ENCODE results near the gene EIF4B. TPM values are rescaled to one million over a fixed set of nuclear protein-coding genes. Genes with fewer than 3 reads are reported as not detected.

The EIF4B gene
- total and polyA plus RNA-seq, 2 of the 13 experiments (the other 11 are each of a cell fraction or from before 2014, with no cell fraction given): 416 to 548 TPM

GRCh38 chr12:53053218-53054111 is 47.2 kb downstream of the EIF4B start (continued):
- TF ChIP-seq GMEB1 (CRISPR knock-in tag; IDR thresholded peaks at IDR 0.05; ENCODE audit: borderline replicate concordance): 0 out of 2 replicates have a peak, but pooled peaks have one; percentile 26
- TF ChIP-seq SALL1 (CRISPR knock-in tag; IDR thresholded peaks at IDR 0.05): peak; percentile 53; the same call in 1 of the 2 replicates
- peak; percentile 69 for TF ChIP-seq ZFX (CRISPR knock-in tag; IDR thresholded peaks at IDR 0.05; ENCODE audit: low read depth)
- 0 out of 2 replicates have a peak, but pooled peaks have one; percentile 40 for TF ChIP-seq THRA (CRISPR knock-in tag; IDR thresholded peaks at IDR 0.05; ENCODE audit: borderline replicate concordance)
- TF ChIP-seq KLF16 (CRISPR knock-in tag; IDR thresholded peaks at IDR 0.05): peak in 1 of 2 experiments; percentile 32; a peak in 1 of 4 replicates
- peak; percentile 72 for TF ChIP-seq FOSL2 (CRISPR knock-in tag; IDR thresholded peaks at IDR 0.05)
- TF ChIP-seq SKI (IDR thresholded peaks at IDR 0.05; ENCODE audit: partially characterized antibody): peak; percentile 19
- TF ChIP-seq ZNF775 (CRISPR knock-in tag; IDR thresholded peaks at IDR 0.05; ENCODE audit: borderline replicate concordance): no peak
- no peak for TF ChIP-seq ZNF543 (CRISPR knock-in tag; IDR thresholded peaks at IDR 0.05)
- TF ChIP-seq ZNF225 (CRISPR knock-in tag; IDR thresholded peaks at IDR 0.05): no peak; the same call in 1 of the 2 replicates
- TF ChIP-seq NAIF1 (CRISPR knock-in tag; IDR thresholded peaks at IDR 0.05; ENCODE audit: borderline replicate concordance): 0 out of 2 replicates have a peak, but pooled peaks have one; percentile 39
- TF ChIP-seq KAT8 (CRISPR knock-in tag; IDR thresholded peaks at IDR 0.05): peak; percentile 40; the same call in 1 of the 2 replicates
- TF ChIP-seq ZNF501 (CRISPR knock-in tag; IDR thresholded peaks at IDR 0.05): no peak
- TF ChIP-seq RFX1 (IDR thresholded peaks at IDR 0.05): no peak
- 0 out of 2 replicates have a peak, but pooled peaks have one; percentile 26 for TF ChIP-seq SMAD3 (CRISPR knock-in tag; IDR thresholded peaks at IDR 0.05)
- TF ChIP-seq NBN (conservative IDR thresholded peaks at IDR 0.05): no peak
- TF ChIP-seq NFYB (CRISPR knock-in tag; IDR thresholded peaks at IDR 0.05): 0 out of 2 replicates have a peak, but pooled peaks have one; percentile 20
- peak; percentile 83 for TF ChIP-seq PATZ1 (CRISPR knock-in tag; IDR thresholded peaks at IDR 0.05)
- 0 out of 2 replicates have a peak, but pooled peaks have one; percentile 21 for TF ChIP-seq SIX4 (CRISPR knock-in tag; IDR thresholded peaks at IDR 0.05)
- peak; percentile 59; the same call in 1 of the 2 replicates for TF ChIP-seq TARDBP (CRISPR knock-in tag; IDR thresholded peaks at IDR 0.05)
- TF ChIP-seq MXD1 (CRISPR knock-in tag; IDR thresholded peaks at IDR 0.05): no peak
- TF ChIP-seq ZFYVE20 (CRISPR knock-in tag; IDR thresholded peaks at IDR 0.05; ENCODE audit: borderline replicate concordance, low read depth): no peak
- TF ChIP-seq ARHGAP35 (CRISPR knock-in tag; IDR thresholded peaks at IDR 0.05; ENCODE audit: borderline replicate concordance): no peak
